GM23248 (cell line): Measurements from ENCODE around the gene DAB2IP. TPM values are rescaled to one million over a fixed set of nuclear protein-coding genes. Genes with fewer than 3 reads are reported as not detected.
A peak's percentile ranks its signal among the peaks of the same experiment; 100 is the strongest.

Experiments used
- DNase-seq: peaks from one replicate; pipeline ENCODE4 v3.0.0-alpha.2; 2015
- H2AFZ ChIP-seq: fragments of 200-600 bp; sonication (generic); 2 replicates; pipeline ENCODE4 v1.6.1; 2016; ENCODE audit warnings: antibody characterized with exemption
- H3F3A ChIP-seq: fragments of 200-600 bp; sonication (generic); 2 replicates; pipeline ENCODE4 v1.6.1; 2016; ENCODE audit warnings: mild to moderate bottlenecking, antibody characterized with exemption, mixed run types; ENCODE audit not compliant: insufficient read depth
- H3K27ac ChIP-seq: fragments of 200-600 bp; sonication (generic); 2 replicates; pipeline ENCODE4 v1.5.1; 2016; ENCODE audit warnings: mild to moderate bottlenecking
- H3K27me3 ChIP-seq: fragments of 200-600 bp; sonication (generic); replicated peaks from 2 replicates; pipeline ENCODE4 v1.6.1; 2016; ENCODE audit warnings: mild to moderate bottlenecking; ENCODE audit not compliant: insufficient read depth
- H3K36me3 ChIP-seq: fragments of 200-600 bp; sonication (generic); 2 replicates; pipeline ENCODE4 v1.6.1; 2016; ENCODE audit warnings: low read depth, mild to moderate bottlenecking
- H3K4me1 ChIP-seq: fragments of 200-600 bp; sonication (generic); 2 replicates; pipeline ENCODE4 v1.6.1; 2016; ENCODE audit warnings: mild to moderate bottlenecking; ENCODE audit not compliant: insufficient read depth
- H3K4me2 ChIP-seq: fragments of 200-600 bp; sonication (generic); one replicate; pipeline ENCODE4 v1.6.1; 2016; ENCODE audit warnings: mild to moderate bottlenecking; ENCODE audit not compliant: unreplicated experiment
- H3K4me3 ChIP-seq: fragments of 200-600 bp; sonication (generic); 2 replicates; pipeline ENCODE4 v1.5.1; 2016; ENCODE audit warnings: mild to moderate bottlenecking
- H3K79me2 ChIP-seq: fragments of 200-600 bp; sonication (generic); 2 replicates; pipeline ENCODE4 v1.6.1; 2016; ENCODE audit warnings: mild to moderate bottlenecking; ENCODE audit not compliant: insufficient read depth
- H3K9ac ChIP-seq: fragments of 200-600 bp; sonication (generic); 2 replicates; pipeline ENCODE4 v1.6.1; 2016; ENCODE audit warnings: mild to moderate bottlenecking
- H3K9me2 ChIP-seq: fragments of 200-600 bp; sonication (generic); 2 replicates; pipeline ENCODE4 v1.6.1; 2016; ENCODE audit warnings: mixed run types, mild to moderate bottlenecking, moderate library complexity; ENCODE audit not compliant: insufficient read depth
- H3K9me3 ChIP-seq: fragments of 200-600 bp; sonication (generic); one replicate; pipeline ENCODE4 v1.6.1; 2017; ENCODE audit warnings: low read depth
- H4K20me1 ChIP-seq: fragments of 200-600 bp; sonication (generic); 2 replicates; pipeline ENCODE4 v1.6.0; 2016; ENCODE audit not compliant: insufficient read depth
- EZH2 ChIP-seq: fragments of 200-600 bp; sonication (generic); IDR thresholded peaks from 2 replicates; pipeline ENCODE4 v1.6.1; 2018; ENCODE audit warnings: antibody characterized with exemption, mild to moderate bottlenecking; ENCODE audit not compliant: insufficient read depth, poor library complexity, severe bottlenecking
- EZH2phosphoT487 ChIP-seq: fragments of 200-600 bp; sonication (generic); IDR thresholded peaks from 2 replicates; pipeline ENCODE4 v1.6.1; 2018; ENCODE audit warnings: antibody characterized with exemption, moderate library complexity, mild to moderate bottlenecking, low read depth; ENCODE audit not compliant: insufficient read depth
- WGBS, 2 experiments: methylation state at CpG; one replicate each; pipeline ENCODE4 v1.1.6; 2015 to 2017; ENCODE audit warnings: low lambda C conversion rate in 2 of 2, low coverage in 1 of 2; ENCODE audit errors: missing lambda C conversion rate in 2 of 2; 5-methylcytosine and 5-hydroxymethylcytosine counted together
- in situ Hi-C: fragments of 300-500 bp; cut with MboI; formaldehyde crosslinking; loops from 2 replicates; pipeline ENCODE4 v1.15.0; 2020
- polyA plus RNA-seq: library from polyadenylated mRNA; unstranded; fragments of >200 nt; fragmentation: Nextera tagmentation; extraction: Ambion mirVana; gene quantifications from 2 replicates; pipeline ENCODE4 v1.2.1, GENCODE V29; 2016
- total RNA-seq: library from RNA; depleted of rRNA; stranded (reverse); fragments of >200 nt; shearing (Covaris generic); gene quantifications from 2 replicates; pipeline ENCODE4 v1.2.3, GENCODE V29; 2014

The DAB2IP gene
- total and polyA plus RNA-seq, 2 experiments from 2014 or later = 2.6 to 19.7 TPM

DNA sequence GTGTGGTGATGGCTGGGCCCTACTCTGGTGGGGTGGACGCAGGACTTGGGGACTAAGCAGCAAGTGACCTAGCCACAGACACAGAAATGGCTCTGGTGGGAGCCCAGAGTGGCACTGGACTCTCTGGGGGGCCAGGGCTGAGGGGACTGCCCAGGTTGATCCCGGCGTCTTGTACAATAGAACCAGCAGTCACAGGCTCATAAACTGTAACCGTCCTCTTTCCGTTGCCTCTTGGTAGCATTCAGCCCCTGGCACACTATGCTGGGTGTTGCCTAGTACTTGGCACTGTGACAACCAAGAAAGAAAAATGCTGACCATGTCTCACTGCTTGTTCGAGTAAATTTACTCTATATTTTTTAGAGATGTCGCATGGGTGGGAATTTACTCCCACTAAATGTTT, 80.5 kb downstream of the DAB2IP start:
- H3K4me1 ChIP-seq = peaks cover 22% of the 10 kb centered on the region
- in situ Hi-C loops = no loop called here
- WGBS, 2 experiments = 58 to 61% methylated on average over 7 of the region's 7 CpGs

DNA sequence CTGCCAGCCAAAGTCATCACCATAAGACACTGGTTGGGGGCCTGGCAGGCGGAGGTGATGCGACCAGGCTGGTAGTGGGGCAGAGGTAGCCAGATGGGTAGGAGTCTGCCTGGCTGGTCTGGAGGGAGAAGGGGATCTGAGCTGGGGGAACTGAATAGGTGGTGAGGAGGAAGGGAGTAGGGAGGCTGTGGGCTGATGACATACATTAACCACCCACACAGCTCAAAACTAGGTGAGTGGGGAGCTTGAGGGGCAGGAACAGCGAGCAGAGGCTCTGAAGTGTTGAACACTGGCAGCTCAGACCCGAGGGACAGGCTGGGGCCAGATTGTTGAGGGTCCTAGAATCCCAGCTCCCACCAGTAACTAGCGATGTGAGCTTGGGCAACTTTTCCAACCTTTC, 81.0 kb downstream of the DAB2IP start:
- no peak overlapping the region for H2AFZ ChIP-seq
- peaks cover 22% of the 10 kb centered on the region for H3K4me1 ChIP-seq
- H3K9me2 ChIP-seq = no peaks in the 10 kb centered on the region
- TF ChIP-seq EZH2 (no peak), EZH2phosphoT487 (no peak)
- DNase-seq = no peak
- H3K79me2 ChIP-seq = peaks cover 22% of the 10 kb centered on the region; the same call in 1 of the 2 replicates
- 70 to 72% methylated on average over 5 of the region's 5 CpGs for WGBS, 2 experiments
- no peak overlapping the region for H3K4me3 ChIP-seq
- H3K27ac ChIP-seq = no peak overlapping the region
- H3F3A ChIP-seq = peaks cover 11% of the 10 kb centered on the region; the same call in 1 of the 2 replicates
- H3K9me3 ChIP-seq = no peaks in the 10 kb centered on the region
- no peak overlapping the region for H3K9ac ChIP-seq
- no peaks in the 10 kb centered on the region for H3K27me3 ChIP-seq
- no peak overlapping the region for H3K4me2 ChIP-seq
- no peaks in the 10 kb centered on the region for H4K20me1 ChIP-seq
- no peaks in the 10 kb centered on the region for H3K36me3 ChIP-seq
- in situ Hi-C loops = no loop called here

More for the DNA sequence above, 80.5 kb downstream of the DAB2IP start:
- Histone ChIP-seq H3K36me3 (no peaks in the 10 kb centered on the region), H3K9ac (no peak overlapping the region), H3K27ac (no peak overlapping the region), H3K9me3 (no peaks in the 10 kb centered on the region), H3K4me3 (no peak overlapping the region), H3F3A (peaks cover 11% of the 10 kb centered on the region; the same call in 1 of the 2 replicates), H3K4me2 (no peak overlapping the region), H4K20me1 (no peaks in the 10 kb centered on the region), H3K9me2 (no peaks in the 10 kb centered on the region), H3K79me2 (peaks cover 27% of the 10 kb centered on the region; the same call in 1 of the 2 replicates), H2AFZ (no peak overlapping the region), H3K27me3 (no peaks in the 10 kb centered on the region)
- TF ChIP-seq EZH2 (no peak), EZH2phosphoT487 (no peak)
- peak; percentile 17 for DNase-seq

DNA sequence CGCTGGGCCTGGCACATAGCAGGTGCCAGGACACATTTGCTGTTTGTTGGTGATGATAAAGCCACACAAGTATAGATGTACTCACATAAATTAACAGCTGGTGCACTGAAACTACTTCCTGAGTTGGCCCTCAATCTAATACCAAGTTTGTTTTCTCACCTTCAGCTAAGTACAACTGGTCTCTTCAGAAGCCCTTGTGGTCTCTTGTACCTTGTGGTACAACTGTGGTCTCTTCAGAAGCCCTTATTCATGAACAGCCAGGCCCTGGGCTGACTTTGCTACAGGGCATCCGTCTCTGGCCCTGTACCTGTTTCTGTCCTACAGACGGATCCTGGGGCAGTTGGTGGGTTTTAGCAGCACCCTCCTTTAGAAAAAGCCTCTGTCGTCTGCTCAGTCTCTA, 81.5 kb downstream of the DAB2IP start:
- H3F3A ChIP-seq = peaks cover 11% of the 10 kb centered on the region; the same call in 1 of the 2 replicates
- no peaks in the 10 kb centered on the region for H4K20me1 ChIP-seq
- no peak overlapping the region for H3K9ac ChIP-seq
- peaks cover 22% of the 10 kb centered on the region for H3K4me1 ChIP-seq
- H3K4me2 ChIP-seq = no peak overlapping the region
- in situ Hi-C loops = no loop called here
- H3K36me3 ChIP-seq = no peaks in the 10 kb centered on the region
- no peak overlapping the region for H3K27ac ChIP-seq
- no peak overlapping the region for H2AFZ ChIP-seq
- no peak for TF ChIP-seq EZH2
- TF ChIP-seq EZH2phosphoT487 = no peak
- 91 to 94% methylated on average over 4 of the region's 4 CpGs for WGBS, 2 experiments
- no peak for DNase-seq
- peaks cover 17% of the 10 kb centered on the region; the same call in 1 of the 2 replicates for H3K79me2 ChIP-seq
- no peaks in the 10 kb centered on the region for H3K27me3 ChIP-seq
- H3K9me3 ChIP-seq = no peaks in the 10 kb centered on the region
- H3K9me2 ChIP-seq = no peaks in the 10 kb centered on the region
- H3K4me3 ChIP-seq = no peak overlapping the region

DNA sequence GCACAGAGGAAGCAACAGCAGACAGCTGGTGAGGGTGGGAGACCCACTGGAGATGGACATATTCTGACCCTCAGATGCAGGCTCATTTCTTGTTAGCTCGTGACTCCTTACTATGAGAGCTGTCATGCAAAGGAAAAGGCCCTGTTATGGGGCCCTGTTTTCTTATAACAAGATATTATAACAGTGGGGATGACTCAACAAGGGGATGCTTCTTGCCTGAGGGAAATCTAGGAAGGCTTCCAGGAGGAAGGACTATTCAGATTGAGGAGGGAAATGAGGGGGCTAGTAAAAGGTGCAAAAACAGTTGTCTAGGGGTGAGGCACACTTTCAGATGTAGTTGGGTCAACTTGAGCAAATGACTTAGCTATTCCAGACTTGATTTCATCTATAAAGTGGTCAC, 83.0 kb downstream of the DAB2IP start:
- Histone ChIP-seq H3K4me2 (peak overlapping the region; percentile 3), H3K9me2 (no peaks in the 10 kb centered on the region), H3K4me1 (peaks cover 31% of the 10 kb centered on the region), H4K20me1 (no peaks in the 10 kb centered on the region), H3K36me3 (no peaks in the 10 kb centered on the region), H3K9me3 (no peaks in the 10 kb centered on the region), H3K4me3 (no peak overlapping the region), H2AFZ (no peak overlapping the region), H3K79me2 (0 out of 2 replicates have a peak, but pooled peaks cover 7% of the 10 kb centered on the region), H3K27me3 (no peaks in the 10 kb centered on the region), H3K9ac (no peak overlapping the region), H3F3A (peaks cover 11% of the 10 kb centered on the region; the same call in 1 of the 2 replicates), H3K27ac (no peak overlapping the region)
- peak; percentile 61 for DNase-seq
- no peak for TF ChIP-seq EZH2phosphoT487
- TF ChIP-seq EZH2 = no peak
- in situ Hi-C loops = no loop called here
- WGBS, 2 experiments = 84 to 94% methylated on average over 1 of the region's 1 CpG
